ENCODE measurements around the gene ZMIZ1.

The ZMIZ1 gene

GRCh38 chr10:79149662-79150443 lies 81.1 kb downstream of the ZMIZ1 start:
- Histone ChIP-seq H3K4me3 (ENCODE audit: low read depth in 1 of 2, low read length in 1 of 2) (peak overlapping the region; percentile 12 to 39), H3K4me1 (ENCODE audit: control insufficient read depth in 1 of 2, insufficient read depth in 1 of 2, low read depth in 1 of 2, low read length in 1 of 2) (peaks cover 26 to 49% of the 10 kb centered on the region in 2 experiments), H3K27me3 (no peaks in the 10 kb centered on the region), H3K27ac (peak overlapping the region; percentile 37), H3K9me3 (no peaks in the 10 kb centered on the region), H3K36me3 (no peaks in the 10 kb centered on the region)
- no peak for TF ChIP-seq CTCF (IDR thresholded peaks at IDR 0.05)

- Histone ChIP-seq H3K4me3 (ENCODE audit: low read depth in 1 of 2, low read length in 1 of 2) (peak overlapping the region in 1 of 2 experiments; percentile 39), H3K36me3 (no peaks in the 10 kb centered on the region), H3K9me3 (no peaks in the 10 kb centered on the region), H3K27me3 (no peaks in the 10 kb centered on the region), H3K27ac (peak overlapping the region; percentile 37), H3K4me1 (ENCODE audit: control insufficient read depth in 1 of 2, insufficient read depth in 1 of 2, low read depth in 1 of 2, low read length in 1 of 2) (peaks cover 23 to 43% of the 10 kb centered on the region in 2 experiments)
- no peak for TF ChIP-seq CTCF (IDR thresholded peaks at IDR 0.05)
Measured at GRCh38 chr10:79150444-79150754, 81.6 kb downstream of the ZMIZ1 start.

- H3K9me3 ChIP-seq = no peaks in the 10 kb centered on the region
- H3K4me3 ChIP-seq (ENCODE audit: low read depth in 1 of 2, low read length in 1 of 2) = no peak overlapping the region
- H3K27ac ChIP-seq = no peak overlapping the region
- H3K27me3 ChIP-seq = no peaks in the 10 kb centered on the region
- no peak for TF ChIP-seq CTCF (IDR thresholded peaks at IDR 0.05)
- H3K36me3 ChIP-seq = no peaks in the 10 kb centered on the region
- H3K4me1 ChIP-seq (ENCODE audit: control insufficient read depth in 1 of 2, insufficient read depth in 1 of 2, low read depth in 1 of 2, low read length in 1 of 2) = peaks cover 16 to 31% of the 10 kb centered on the region in 2 experiments
Measured at GRCh38 chr10:79152423-79152817, 83.7 kb downstream of the ZMIZ1 start.

GRCh38 chr10:79153745-79154144 lies 85.0 kb downstream of the ZMIZ1 start:
- TF ChIP-seq CTCF (IDR thresholded peaks at IDR 0.05) = no peak
- Histone ChIP-seq H3K4me1 (ENCODE audit: control insufficient read depth in 1 of 2, insufficient read depth in 1 of 2, low read depth in 1 of 2, low read length in 1 of 2) (peaks cover 16 to 18% of the 10 kb centered on the region in 2 experiments), H3K4me3 (ENCODE audit: low read depth in 1 of 2, low read length in 1 of 2) (no peak overlapping the region), H3K27me3 (no peaks in the 10 kb centered on the region), H3K27ac (no peak overlapping the region), H3K36me3 (no peaks in the 10 kb centered on the region), H3K9me3 (no peaks in the 10 kb centered on the region)

GRCh38 chr10:79155301-79156081 lies 86.7 kb downstream of the ZMIZ1 start:
- H3K4me1 ChIP-seq (ENCODE audit: control insufficient read depth in 1 of 2, insufficient read depth in 1 of 2, low read depth in 1 of 2, low read length in 1 of 2) = peaks cover under 1 to 3% of the 10 kb centered on the region in 2 experiments
- H3K27ac ChIP-seq = peak overlapping the region; percentile 16
- no peaks in the 10 kb centered on the region for H3K36me3 ChIP-seq
- H3K4me3 ChIP-seq (ENCODE audit: low read depth in 1 of 2, low read length in 1 of 2) = no peak overlapping the region
- no peaks in the 10 kb centered on the region for H3K9me3 ChIP-seq
- no peak for TF ChIP-seq CTCF (IDR thresholded peaks at IDR 0.05)
- no peaks in the 10 kb centered on the region for H3K27me3 ChIP-seq

Measured in neutrophil (primary cell).